ENCODE data around the gene ACBD3. TPM values are rescaled to one million over a fixed set of nuclear protein-coding genes. Genes with fewer than 3 reads are reported as not detected.
A peak's percentile ranks its signal among the peaks of the same experiment; 100 is the strongest.

The ACBD3 gene
- total RNA-seq, 4 donors from 2014 or later: 28.1 to 53.6 (median 32.6) TPM

- Histone ChIP-seq H3K27ac (replicated peaks in 1 of 4) (no peak within 1 kb of the TSS), H3K4me1 (peaks cover 4 to 16% (median 12%) of the 10 kb centered on the region in 4 donors), H3K4me3 (peak within 1 kb of the TSS; percentile 43 to 60 (median 46)), H3K9me3 (no peaks in the 10 kb centered on the region), H3K27me3 (peaks cover 0 to 36% (median 13%) of the 10 kb centered on the region in 4 donors), H3K36me3 (no peaks in the 10 kb centered on the region)
- intact Hi-C loops (cut with DNase I): no loop called here
- TF ChIP-seq CTCF (IDR thresholded peaks at IDR 0.05) (no peak), EP300 (IDR thresholded peaks at IDR 0.05) (no peak), POLR2A (IDR thresholded peaks at IDR 0.05; ENCODE audit: low read depth) (no peak), POLR2AphosphoS5 (IDR thresholded peaks at IDR 0.05) (no peak)
- WGBS: 20% methylated on average over 18 of the region's 62 CpGs
- no peak for DNase-seq (ENCODE audit: extremely low spot score)
Observed at GRCh38 chr1:226223157-226223785, 36.7 kb upstream of the ACBD3 start, which contains the start of gene MIXL1. Gene MIXL1, plus strand, starts transcription at chr1:226223664. Its CDS starts 18 bp downstream, at chr1:226223682.

GRCh38 chr1:226222686-226223085, 36.1 kb upstream of the ACBD3 start:
- TF ChIP-seq CTCF (IDR thresholded peaks at IDR 0.05) (no peak), POLR2A (IDR thresholded peaks at IDR 0.05; ENCODE audit: low read depth) (no peak), EP300 (IDR thresholded peaks at IDR 0.05) (no peak), POLR2AphosphoS5 (IDR thresholded peaks at IDR 0.05) (no peak)
- Histone ChIP-seq H3K9me3 (no peaks in the 10 kb centered on the region), H3K36me3 (no peaks in the 10 kb centered on the region), H3K4me3 (no peak overlapping the region), H3K4me1 (peaks cover 4 to 16% (median 12%) of the 10 kb centered on the region in 4 donors), H3K27ac (replicated peaks in 1 of 4) (no peak overlapping the region), H3K27me3 (peaks cover 0 to 36% (median 13%) of the 10 kb centered on the region in 4 donors)
- intact Hi-C loops (cut with DNase I): no loop called here
- no peak for DNase-seq (ENCODE audit: extremely low spot score)
- 97% methylated on average over 10 of the region's 10 CpGs for WGBS

GRCh38 chr1:226220473-226221189, 34.1 kb upstream of the ACBD3 start:
- TF ChIP-seq POLR2AphosphoS5 (IDR thresholded peaks at IDR 0.05) (no peak), CTCF (IDR thresholded peaks at IDR 0.05) (no peak), POLR2A (IDR thresholded peaks at IDR 0.05; ENCODE audit: low read depth) (no peak), EP300 (IDR thresholded peaks at IDR 0.05) (no peak)
- no peak overlapping the region for H3K4me3 ChIP-seq
- H3K36me3 ChIP-seq: no peaks in the 10 kb centered on the region
- WGBS: 65% methylated on average over 11 of the region's 11 CpGs
- DNase-seq (ENCODE audit: extremely low spot score): no peak
- H3K9me3 ChIP-seq: no peaks in the 10 kb centered on the region
- intact Hi-C loops (cut with DNase I): no loop called here
- H3K27me3 ChIP-seq: peaks cover 0 to 30% (median 13%) of the 10 kb centered on the region in 4 donors
- H3K4me1 ChIP-seq: peaks cover 4 to 16% (median 12%) of the 10 kb centered on the region in 4 donors
- no peak overlapping the region for H3K27ac ChIP-seq (replicated peaks in 1 of 4)

GRCh38 chr1:226217273-226217672, 30.7 kb upstream of the ACBD3 start:
- intact Hi-C loops (cut with DNase I): no loop called here
- H3K27ac ChIP-seq (replicated peaks in 1 of 4): no peak overlapping the region
- no peaks in the 10 kb centered on the region for H3K9me3 ChIP-seq
- no peaks in the 10 kb centered on the region for H3K36me3 ChIP-seq
- H3K4me3 ChIP-seq: no peak overlapping the region
- H3K4me1 ChIP-seq: no peaks in the 10 kb centered on the region
- DNase-seq (ENCODE audit: extremely low spot score): peak; percentile 64
- TF ChIP-seq EP300 (IDR thresholded peaks at IDR 0.05) (no peak), POLR2A (IDR thresholded peaks at IDR 0.05; ENCODE audit: low read depth) (no peak), POLR2AphosphoS5 (IDR thresholded peaks at IDR 0.05) (no peak), CTCF (IDR thresholded peaks at IDR 0.05) (no peak)
- 76% methylated on average over 10 of the region's 10 CpGs for WGBS
- H3K27me3 ChIP-seq: no peaks in the 10 kb centered on the region
